Measurements from ENCODE around the gene BATF.

BATF gene

DNA sequence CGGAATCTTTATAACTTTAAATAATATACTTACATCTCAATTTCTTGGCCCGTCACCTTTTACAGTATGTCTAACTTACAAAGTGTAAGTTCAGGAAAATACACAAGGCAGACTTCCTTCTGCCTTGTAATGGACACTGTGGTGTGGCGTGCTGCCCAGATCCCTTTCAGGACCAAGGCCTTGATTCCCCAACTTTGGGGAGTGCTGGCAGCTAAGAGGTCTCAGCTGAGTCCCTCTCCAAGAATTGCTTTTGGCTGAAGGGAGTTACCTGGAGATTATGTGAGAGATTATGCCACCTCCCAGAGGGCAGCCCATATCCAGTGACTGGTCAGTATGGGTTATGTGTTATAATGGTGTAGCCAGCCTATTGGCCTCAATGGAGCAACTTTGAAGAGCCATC, 21.2 kb upstream of the BATF start:
- DNase-seq (ENCODE audit: low read depth), result no peak

DNA sequence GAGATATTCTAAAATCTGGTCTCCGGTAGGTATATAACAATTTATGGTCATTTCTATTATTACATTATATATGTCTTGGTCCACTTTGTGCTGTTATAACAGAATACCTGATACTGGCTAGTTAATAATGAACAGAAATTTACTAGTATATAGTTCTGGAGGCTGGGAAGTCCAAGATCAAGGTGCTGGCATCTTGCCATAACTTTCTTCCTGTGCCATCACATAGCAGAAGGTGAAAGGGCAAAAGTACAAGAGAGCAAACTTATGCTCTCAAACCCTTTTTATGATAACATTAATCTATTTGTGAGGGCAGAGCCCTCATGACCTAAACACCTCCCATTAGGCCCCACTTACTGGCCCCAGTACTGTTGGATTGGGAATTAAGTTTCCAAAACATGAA, 17.9 kb upstream of the BATF start:
- DNase-seq (ENCODE audit: low read depth), result no peak

DNA sequence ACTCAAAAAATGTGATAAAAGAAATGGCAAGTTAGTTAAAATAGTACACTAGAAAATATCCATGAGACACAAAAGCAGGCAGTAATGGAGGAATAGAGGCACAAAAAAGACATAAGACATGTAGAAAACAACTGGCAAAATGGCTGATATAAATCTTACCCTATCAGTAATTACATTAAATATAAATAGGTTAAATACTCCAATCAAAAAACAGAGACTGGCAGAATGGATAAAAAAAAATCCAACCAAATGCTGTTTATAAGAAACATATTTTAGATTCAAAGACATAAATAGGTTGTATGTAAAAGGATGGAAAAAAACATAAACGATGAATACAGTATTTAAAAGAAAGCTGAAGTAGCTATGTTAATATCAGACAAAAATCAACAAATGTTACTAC, 15.3 kb upstream of the BATF start:
- DNase-seq (ENCODE audit: low read depth), result no peak

DNA sequence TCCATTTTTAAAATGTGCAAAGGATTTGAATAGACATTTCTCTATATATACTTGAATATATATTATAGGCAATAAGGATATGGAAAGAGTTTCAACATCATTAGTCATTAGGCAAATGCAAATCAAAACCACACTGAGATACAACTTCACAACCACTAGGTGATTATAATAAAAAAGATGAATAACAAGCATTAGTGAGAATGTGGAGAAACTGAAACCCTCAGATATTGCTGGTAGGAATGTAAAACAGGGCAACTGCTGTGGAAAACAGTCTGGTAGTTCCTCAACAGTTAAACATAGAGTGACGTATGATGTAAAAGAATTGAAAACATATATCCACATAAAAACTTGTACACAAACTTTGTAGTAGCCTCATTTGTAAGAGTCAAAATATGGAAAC, 11.7 kb upstream of the BATF start:
- DNase-seq (ENCODE audit: low read depth), result no peak

DNA sequence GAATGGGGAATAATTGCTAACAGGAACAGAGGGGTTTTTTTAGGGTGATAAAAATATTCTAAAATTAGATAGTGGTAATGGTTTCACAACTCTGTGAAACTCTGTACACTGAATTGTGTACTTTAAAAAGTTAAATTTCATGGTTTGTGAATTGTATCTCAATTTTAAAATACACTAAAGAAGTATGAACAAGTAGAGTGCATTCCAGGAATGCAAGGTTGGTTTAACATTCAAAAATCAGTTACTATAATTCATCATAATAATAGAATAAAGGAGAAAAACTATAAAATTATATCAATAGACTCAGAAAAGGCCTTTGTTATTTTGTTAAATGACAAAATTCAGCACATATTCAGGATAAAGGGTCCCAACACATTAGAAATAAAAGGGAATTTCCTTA, 11.1 kb upstream of the BATF start:
- no peak for DNase-seq (ENCODE audit: low read depth)

DNA sequence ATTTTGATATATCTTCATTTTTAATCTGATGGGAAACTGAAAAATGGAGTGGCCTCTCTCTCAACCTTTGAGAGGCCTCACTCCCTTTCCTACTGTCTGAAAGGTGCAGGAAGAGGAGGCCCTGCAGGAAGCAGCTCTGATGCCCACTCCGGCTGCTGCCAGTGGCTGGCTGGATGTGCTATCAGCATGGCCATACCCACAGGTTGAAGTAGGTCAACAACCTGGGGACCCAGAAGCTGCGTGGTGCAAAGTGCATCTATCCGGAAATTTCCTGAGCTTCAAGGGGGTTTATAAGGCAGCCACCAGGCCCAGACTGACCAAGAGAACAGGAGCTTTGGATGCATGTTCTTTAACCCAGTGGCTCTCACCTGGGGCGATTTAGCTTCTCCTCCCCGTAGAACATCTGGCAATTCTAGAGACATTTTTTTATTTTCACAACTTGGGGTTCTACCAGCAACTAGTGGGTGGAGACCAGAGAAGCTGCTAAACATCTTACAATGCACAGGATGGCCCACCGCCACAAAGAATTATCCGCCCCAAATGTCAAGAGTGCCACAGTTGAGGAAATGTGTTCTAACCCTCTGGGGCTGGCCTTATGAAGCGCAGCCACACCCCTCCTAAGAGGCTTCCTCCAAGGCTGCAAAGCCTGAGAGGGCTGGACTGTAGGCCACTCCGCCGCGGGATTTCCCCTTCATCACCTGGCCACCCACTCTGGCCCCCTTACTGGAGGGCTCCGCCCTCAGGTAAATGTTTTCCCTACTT, 8.2 kb upstream of the BATF start:
- no peak for DNase-seq (ENCODE audit: low read depth)

DNA sequence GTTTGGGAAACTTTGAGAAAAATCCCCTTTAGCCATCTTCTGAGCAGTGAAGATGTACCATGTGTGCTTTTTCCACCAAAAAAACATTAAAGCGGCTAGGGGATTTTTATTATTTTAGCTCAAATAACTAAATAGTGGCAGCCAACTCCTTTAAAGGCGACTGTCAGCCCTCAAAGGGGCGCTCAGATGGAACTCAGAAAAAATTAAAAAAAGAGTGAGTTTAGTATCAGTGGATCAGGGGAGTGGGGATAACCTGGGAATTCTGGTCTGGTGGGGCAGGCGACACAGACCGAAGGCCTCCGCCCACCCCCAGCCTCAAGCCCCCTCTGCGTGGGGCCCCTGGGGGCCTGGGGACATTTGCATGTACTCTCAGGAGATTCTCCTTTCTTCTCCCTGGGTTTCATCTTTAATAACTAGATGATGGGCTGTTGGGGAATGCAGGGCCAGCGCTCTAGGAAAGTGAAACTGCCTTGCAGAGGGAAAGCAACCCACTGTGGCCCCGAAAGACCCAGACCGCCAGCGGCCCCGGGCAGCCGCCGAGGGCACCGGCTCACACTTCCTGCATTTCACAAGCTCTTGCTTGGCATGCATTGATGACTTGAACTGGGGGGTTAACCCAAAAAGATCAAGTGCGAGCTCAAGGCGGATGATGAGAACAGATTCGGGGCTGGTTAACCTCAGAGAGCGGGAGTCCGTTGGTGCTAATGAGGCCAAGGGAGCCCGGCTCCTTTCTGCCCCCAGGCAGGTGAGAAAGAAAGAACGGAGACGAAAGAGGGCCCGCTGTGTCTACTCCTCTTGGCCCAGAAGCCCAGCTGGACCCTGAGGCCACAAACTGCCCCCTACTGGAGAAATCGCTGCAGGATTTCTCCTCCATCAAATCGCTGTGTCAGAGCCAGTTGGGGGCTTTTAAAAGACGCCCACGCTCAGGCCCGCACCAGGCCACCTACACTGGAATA, 7.3 kb upstream of the BATF start:
- no peak for DNase-seq (ENCODE audit: low read depth)

DNA sequence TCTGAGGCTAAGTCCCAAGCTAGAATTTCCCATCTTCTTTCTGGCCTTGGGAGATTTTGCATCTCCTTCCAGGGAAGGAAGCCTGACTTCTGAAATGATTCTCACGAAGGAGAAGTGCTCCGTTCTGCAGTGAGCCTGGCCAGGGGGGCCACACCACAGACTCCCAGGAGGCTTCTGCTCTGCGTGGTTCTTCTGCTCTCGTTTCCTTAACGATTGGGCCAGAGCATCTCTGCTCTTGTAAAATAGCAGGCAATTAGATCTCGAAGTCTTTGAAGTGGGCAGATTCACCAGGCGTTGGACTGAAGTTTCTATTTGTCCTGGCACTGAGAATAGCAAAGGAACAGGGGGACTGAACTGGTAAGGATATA, 6.7 kb upstream of the BATF start:
- no peak for DNase-seq (ENCODE audit: low read depth)

DNA sequence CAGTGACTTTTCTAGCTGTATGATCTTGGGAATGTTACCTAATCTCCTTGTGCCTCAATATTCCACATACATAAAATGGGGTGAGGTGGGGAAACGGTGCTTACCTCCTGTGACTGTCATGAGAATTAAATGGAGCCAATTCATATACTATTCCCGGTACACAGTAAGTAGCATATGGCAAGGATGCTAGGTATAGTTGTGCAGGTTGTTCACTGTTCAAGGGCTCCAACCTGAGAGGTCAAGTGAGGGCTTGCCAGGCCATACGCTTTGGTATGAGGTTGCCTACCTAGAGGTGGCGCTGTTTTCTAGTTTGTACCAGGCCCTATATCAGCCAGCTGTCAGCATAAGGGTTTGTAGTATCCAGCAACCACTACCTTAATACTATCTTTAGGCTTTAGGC, 3.6 kb upstream of the BATF start:
- no peak for DNase-seq (ENCODE audit: low read depth)

DNA sequence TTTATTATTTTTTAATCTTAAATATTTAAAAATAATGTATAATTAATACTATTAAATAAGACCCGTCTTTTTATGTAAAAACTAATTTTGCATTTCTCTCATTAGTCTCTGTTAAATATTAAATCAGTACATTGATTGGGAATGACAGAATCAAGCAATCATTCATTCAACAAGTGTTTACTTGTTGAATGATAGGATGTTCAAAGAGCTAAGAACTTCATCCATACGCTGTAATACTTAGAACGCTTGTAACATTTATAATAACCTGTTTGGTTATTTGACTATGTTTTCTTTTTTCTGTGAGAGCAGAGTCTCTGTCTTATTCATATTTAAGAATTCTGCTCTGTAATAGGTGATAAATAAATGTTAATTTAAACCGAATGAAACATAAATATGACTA, 2.9 kb upstream of the BATF start:
- DNase-seq (ENCODE audit: low read depth), result no peak

DNA sequence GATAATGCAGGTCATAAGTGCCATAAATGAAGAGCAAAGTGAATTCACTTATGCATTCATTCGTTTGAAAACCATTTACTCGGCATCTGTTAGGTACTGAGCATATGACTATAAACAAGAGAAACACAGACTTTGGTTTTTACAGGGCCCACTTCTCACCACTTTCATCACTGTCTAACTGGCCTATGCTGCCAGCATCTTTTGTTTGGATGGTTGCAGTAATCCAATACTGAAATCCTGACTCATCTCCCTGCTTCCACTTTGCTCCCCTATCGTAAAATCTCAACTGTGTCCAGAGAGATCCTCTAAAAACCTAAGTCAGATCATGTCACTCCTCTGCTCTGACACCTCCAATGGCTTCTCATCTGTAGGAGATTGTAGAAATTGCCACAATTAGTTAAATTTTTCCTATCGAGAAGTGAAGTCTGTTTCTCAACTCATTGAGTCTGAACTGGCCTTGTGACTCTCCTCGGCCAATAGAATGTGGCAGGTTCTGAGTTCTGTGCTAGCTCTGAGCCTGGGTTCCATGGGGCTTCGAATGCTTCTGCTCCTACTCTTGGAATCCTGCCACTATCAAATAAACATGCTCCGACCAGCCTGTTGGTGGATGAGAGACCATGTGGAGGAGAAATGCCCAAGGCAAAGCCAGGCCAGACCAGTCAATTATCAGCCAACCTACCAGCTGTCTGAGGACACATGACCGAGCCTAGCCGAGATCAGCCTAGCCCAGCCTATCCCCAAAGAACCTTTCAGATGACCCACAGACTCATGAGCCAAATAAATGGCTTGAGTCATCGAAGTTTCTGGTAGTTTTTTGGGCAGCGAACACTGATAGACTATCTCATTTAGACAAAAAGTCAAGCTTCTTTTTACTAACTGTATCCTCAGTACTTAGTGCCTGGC, 2.2 kb upstream of the BATF start:
- DNase-seq (ENCODE audit: low read depth), result no peak

DNA sequence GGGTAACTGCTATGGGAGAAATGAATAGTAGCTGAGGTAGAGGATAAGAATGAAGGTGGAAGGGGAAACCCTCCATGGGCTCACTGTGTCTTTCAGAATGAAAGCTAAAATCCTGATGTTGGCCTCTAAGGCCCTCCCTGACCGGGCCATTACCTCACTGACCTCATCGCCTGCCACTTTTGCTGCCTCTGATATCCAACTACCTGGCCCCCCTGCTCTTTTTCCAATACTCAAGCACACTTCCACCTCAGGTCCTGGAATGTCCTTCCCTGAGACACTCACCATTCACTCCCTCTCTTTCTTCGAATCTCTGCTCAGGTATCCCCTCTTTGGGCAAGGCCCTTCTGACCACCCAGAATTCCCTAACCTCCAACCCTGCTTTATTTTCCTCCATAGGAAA, 1.4 kb upstream of the BATF start:
- no peak for DNase-seq (ENCODE audit: low read depth)

DNA sequence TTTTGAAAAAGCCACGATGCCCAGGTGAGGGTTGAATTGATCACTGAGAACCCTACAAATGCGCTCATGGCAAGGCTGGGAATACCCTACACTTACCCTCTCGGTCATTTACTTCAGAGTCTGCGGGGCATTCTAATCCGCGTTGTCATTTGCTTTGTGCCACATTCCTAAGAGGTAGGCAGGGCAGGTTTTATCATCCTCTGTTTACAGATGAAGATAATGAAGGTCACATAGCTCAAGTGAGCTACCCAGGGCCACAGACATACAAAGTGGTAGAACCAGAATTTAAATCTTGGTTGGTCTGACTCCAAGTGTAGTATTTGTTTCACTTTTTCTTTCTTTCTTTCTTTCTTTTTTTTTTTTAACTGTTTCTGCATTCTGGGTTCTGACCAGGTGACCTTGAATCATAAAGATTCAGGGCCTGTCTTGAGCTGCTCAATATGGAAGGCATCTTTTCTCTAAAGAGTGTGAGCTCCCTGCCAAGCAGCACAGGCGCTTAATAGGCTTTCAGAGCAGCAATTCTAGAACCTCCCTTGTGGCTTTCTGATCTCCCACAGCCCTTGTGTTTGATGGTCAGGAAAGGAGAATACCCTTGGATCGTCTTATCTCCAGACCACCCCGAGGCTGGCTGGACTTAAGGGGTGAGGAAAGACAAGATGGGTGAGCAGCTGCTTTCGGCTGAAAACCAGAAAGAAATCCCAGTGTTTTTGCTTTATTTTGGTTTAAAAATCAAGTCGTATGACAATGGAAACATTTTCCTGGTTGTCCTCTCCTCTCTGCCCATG, 662 bp upstream of the BATF start:
- no peak for DNase-seq (ENCODE audit: low read depth)

DNA sequence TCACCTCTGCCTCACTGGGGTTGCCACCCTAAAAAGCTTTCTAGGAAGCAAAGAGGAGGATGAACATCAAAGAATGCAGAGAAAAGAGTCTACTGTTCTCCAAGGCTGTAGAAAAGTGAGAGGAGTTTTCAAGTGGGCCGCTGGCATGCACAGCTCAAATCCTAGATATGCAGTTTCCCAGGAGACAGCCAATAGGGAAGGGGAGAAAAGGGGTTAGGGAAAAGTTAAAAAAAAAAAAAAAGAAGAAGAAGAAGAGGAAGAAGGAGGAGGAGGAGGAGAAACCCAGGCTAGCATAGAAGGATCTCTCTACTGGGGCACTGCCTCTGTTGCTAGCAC, 682 bp downstream of the BATF start:
- no peak for DNase-seq (ENCODE audit: low read depth)

DNA sequence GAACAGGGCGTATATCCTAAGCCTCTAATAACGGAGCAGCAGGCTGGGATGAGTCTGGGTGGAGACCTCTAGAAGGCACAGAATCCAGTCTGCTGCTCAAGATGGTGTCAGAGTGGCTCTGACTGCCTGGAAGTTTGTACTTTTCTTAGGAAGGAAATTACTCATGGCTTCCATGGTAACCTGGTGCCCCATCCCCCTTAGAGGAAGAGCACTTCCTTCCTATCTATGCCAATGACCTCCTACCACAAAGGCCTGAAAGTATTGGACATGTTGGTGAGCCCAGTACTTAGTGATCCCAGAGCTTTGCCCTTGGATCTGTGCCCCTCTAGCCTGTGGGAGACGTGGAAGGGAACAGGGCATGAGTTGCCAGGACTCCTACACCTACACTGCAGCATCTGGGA, 1.5 kb downstream of the BATF start:
- no peak for DNase-seq (ENCODE audit: low read depth)

DNA sequence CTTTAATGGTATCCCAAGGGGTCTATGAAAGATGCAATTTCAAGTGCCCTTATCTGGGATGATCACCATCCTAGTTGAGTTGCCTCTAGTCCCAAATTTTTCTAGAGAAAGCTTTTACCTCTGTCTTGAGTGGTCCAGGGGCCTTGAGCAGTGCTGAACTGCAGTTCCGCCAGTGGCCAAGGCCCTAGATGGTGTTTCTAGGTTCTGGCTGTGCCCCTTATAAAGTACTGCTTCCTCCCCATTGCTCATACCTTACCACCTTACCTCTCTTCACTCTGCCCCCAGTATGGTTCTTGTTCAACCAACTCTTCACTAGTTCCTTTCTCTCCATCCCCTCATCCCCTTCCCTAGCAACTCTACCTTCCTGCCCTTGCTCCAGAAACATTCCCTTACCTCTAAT, 3.7 kb downstream of the BATF start:
- no peak for DNase-seq (ENCODE audit: low read depth)

DNA sequence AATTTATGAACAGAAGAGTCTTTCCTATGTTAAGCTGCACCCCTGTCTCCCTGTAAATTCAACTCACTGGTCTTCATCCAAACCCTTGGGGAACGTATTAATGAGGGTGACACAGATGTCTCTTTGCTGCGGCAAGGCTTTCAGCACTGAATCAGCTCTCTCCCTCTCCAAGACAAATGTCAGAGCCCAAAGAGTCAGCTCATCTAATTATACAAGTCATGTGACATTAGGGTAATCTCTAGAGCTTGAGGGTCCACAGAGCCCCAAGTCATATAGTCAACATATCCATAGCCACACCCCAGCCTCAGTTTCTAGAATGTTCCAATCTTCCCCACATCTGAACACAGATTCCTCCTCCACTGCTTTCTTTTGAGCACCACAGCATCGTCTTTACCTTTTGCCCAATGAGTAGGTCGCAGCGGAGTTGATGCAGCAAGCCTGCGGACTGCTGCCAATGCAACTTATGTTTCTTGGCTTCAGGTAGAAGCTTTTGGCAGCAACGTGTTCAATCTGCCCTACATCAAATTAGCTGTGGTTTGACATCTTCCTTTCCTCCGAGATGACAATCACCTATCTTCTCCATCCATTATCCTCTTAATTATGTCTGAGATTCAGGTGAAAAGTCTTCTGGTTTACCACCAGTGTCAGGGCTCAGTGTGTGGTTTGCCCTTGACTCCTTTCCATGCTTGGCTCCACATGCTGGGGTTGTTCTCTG, 5.3 kb downstream of the BATF start:
- no peak for DNase-seq (ENCODE audit: low read depth)

DNA sequence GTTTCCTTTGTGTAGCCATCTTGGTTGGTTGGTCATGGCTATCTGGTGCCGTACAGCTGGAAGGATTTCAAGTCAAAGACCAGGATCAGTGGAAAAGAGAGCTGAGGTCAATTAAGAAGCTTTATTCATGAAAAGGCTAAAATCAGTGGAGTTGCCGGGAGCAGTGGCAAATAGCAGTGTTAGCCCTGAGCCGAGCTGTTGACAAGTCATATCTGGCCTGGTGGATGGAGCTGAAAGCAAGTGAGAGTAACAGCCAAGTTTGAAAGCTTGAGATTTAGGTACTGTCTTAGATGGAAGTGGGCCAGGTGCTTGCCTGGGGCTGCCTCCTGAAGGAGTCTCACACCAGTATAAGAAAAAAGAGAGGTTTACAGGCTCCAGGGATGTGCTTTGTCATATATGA, 9.0 kb downstream of the BATF start:
- DNase-seq (ENCODE audit: low read depth), result no peak

DNA sequence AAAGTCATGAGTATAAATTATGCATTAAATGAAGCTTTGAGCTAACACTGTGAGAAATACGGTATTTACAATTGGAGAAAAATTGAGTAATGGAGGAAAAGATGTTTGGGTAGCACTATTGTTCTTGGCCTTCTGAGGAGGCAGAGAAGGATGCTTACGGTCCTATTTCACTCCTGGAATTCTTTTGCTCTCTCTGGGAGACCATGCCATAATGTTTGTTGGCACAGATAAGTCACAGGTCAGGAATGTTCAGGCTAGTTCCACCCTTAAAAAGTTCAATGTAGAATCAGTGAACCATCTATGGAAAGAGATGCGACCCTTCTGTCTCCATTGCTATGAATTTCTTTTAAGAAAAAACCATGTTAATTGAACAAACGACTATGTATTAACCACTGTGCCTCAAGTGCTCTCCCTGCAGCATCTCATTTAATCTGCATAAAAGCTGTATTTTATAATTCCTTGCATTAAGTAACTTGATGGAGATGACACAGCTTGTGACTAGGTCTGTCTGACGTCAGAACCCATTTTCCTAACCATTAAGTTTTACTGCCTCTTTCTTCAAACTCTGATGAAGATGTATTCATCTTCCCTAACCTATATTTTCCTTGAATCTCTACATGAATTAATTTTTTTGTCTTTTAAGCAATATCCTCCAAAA, 9.5 kb downstream of the BATF start:
- DNase-seq (ENCODE audit: low read depth), result no peak

DNA sequence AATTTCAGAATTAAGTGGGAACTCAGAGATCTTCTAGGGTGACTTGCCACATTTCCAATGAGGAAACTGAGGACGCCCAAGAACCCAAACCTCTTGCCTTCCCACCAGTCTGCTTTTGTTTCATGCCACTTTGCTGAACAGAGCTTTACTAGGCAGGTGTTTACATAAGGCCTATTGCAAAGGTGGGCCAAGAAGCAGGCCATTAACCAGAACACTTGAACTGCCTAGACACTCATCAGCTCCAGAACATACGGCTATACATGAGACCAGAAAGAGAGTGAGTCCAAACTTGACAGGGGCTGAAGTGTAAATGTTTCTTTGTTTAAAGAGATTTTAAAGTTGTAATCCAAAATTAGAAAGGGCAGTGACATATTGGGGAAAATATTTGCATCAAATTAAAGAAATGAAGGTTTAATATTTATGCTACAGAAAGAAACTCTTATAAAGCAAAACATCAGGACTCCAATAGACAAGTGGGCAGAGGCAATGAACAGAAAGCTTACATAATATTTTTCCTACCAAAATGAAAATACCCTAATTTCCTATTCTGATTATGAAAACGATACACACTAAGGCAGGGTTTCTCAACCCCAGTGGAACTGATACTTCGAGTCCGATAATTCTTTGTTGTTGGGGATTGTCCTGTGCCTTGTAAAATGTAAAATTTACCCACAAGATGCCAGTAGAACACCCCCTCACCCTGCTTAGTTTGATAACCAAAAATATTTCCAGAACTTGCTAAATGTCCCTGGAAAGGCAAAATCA, 11.7 kb downstream of the BATF start:
- DNase-seq (ENCODE audit: low read depth), result no peak

Data from stromal cell of bone marrow (primary cell).